Right cardiac atrium (tissue), 5 donors: ENCODE data around the gene TRIM8. TPM values are rescaled to one million over a fixed set of nuclear protein-coding genes. Genes with fewer than 3 reads are reported as not detected.

Experiments used
- ATAC-seq, 2 donors: fragments of 200-7000 bp; cut with Tn5 transposase; one replicate each; pipeline versions ENCODE4 v1.8.0 to v1.9.1; 2020; ENCODE audit warnings: moderate library complexity in 2 of 2, mild to moderate bottlenecking in 1 of 2
- DNase-seq, 3 donors: peaks; one replicate each; pipeline ENCODE4 v3.0.0-alpha.2; 2020
- H3K27ac ChIP-seq: one replicate; pipeline ENCODE4 v1.5.1; 2013; ENCODE audit warnings: mild to moderate bottlenecking, low read length, control low read depth, moderate library complexity
- H3K27me3 ChIP-seq: one replicate; pipeline ENCODE4 v1.6.1; 2013; ENCODE audit not compliant: control insufficient read depth, insufficient read depth
- H3K4me1 ChIP-seq: one replicate; pipeline ENCODE4 v1.6.1; 2013; ENCODE audit warnings: low read length; ENCODE audit not compliant: control insufficient read depth, insufficient read depth
- H3K4me3 ChIP-seq: one replicate; pipeline ENCODE4 v1.5.1; 2013; ENCODE audit warnings: low read length, control low read depth
- H3K9me3 ChIP-seq: one replicate; pipeline ENCODE4 v1.6.1; 2013; ENCODE audit warnings: low read length; ENCODE audit not compliant: control insufficient read depth
- WGBS: extraction: QIAGEN DNeasy Blood & Tissue Kit; methylation state at CpG from one replicate; pipeline ENCODE4 v1.1.7; 2013; 5-methylcytosine and 5-hydroxymethylcytosine counted together
- intact Hi-C, 4 donors: fragments of 100-400 bp; cut with DNase I; formaldehyde crosslinking; loops; one replicate each; pipeline versions ENCODE4 v1.11.0 to v1.14.0; 2022 to 2023
- long read RNA-seq, 4 donors: library from polyadenylated mRNA; unstranded; transcript quantifications; one replicate each; pipeline ENCODE4 v2.0.0, GENCODE V29; 2020 to 2021
- polyA plus RNA-seq: library from polyadenylated mRNA; stranded (reverse); fragments of 200-250 nt; gene quantifications from one replicate; pipeline ENCODE4 v1.2.3, GENCODE V29; 2013
- total RNA-seq, 4 donors: library from RNA; stranded (reverse); fragmentation: NEBNext Ultra II Directional; extraction: Animal tissue kit (Norgen Biotek cat#: 25700); gene quantifications; one replicate each; pipeline ENCODE4 v1.2.1, GENCODE V29; 2021
- donor health status: healthy with polysubstance abuse.
- donor health status: DM: no; HTN: yes; CAD: no.
- donor health status: DM: no; HTN: no; CAD: no.
- donor health status: DM: no; HTN: yes; CAD: no; lungs with severe emphysema.
- donor health status: DM: yes; HTN: yes; CAD: no.

Gene TRIM8, protein sequence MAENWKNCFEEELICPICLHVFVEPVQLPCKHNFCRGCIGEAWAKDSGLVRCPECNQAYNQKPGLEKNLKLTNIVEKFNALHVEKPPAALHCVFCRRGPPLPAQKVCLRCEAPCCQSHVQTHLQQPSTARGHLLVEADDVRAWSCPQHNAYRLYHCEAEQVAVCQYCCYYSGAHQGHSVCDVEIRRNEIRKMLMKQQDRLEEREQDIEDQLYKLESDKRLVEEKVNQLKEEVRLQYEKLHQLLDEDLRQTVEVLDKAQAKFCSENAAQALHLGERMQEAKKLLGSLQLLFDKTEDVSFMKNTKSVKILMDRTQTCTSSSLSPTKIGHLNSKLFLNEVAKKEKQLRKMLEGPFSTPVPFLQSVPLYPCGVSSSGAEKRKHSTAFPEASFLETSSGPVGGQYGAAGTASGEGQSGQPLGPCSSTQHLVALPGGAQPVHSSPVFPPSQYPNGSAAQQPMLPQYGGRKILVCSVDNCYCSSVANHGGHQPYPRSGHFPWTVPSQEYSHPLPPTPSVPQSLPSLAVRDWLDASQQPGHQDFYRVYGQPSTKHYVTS
- total RNA-seq (100 to 1,000 TPM; 104 to 120 (median 109) TPM), polyA plus RNA-seq (71.4 TPM)
- long read RNA-seq, donor 1, full-length matches to known transcripts: 102 of 159 reads
- long read RNA-seq, donor 1, partial matches to known transcripts: 3 of 159 reads
- long read RNA-seq, donor 1, other reads (novel, unspliced or antisense): 54 of 159 reads
- long read RNA-seq, donor 2, full-length matches to known transcripts: 134 of 165 reads
- long read RNA-seq, donor 2, partial matches to known transcripts: 0 of 165 reads
- long read RNA-seq, donor 2, other reads (novel, unspliced or antisense): 31 of 165 reads
- long read RNA-seq, donor 3, full-length matches to known transcripts: 28 of 80 reads
- long read RNA-seq, donor 3, partial matches to known transcripts: 3 of 80 reads
- long read RNA-seq, donor 3, other reads (novel, unspliced or antisense): 49 of 80 reads
- long read RNA-seq, donor 4, full-length matches to known transcripts: 106 of 143 reads
- long read RNA-seq, donor 4, partial matches to known transcripts: 2 of 143 reads
- long read RNA-seq, donor 4, other reads (novel, unspliced or antisense): 35 of 143 reads

DNA sequence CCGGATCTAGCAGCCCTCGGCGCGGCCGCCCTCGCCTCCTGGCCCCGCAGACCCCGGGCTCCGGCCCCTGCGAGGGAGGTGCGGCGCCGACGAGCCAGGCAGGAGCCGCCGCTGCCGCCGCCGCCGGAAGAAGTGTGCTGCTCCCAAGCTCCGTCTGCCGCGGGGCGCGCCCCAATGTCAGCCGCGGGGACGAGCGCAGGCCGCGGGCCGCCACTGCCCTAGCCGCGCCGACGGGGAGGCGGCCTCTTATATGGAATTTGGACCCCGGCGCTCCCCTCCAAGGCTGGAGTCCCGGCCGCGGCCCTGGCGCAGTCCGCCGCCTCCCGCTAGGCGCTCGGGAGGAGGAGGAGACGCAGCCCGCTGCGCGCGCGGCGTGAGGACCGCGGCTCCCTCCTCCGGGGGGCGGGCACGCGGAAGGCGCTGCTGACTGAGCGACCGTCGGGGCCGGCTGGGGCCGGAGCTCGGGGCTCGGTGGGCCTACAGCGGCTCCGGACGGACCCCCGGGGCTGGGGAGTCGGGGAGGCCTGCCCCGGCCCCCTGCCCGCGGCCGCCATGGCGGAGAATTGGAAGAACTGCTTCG lies at the start of gene TRIM8:
TSS of gene TRIM8 (plus strand) at position 414 of the 580 bp plus-strand sequence. CDS start at position 553, 139 bp downstream.
- intact Hi-C loops: no loop called here
- DNase-seq (peak; percentile 56 to 85 (median 84)), ATAC-seq (no peak)
- under 1% methylated on average over 80 of the region's 80 CpGs for WGBS
- peak within 1 kb of the TSS; percentile 98 for H3K27ac ChIP-seq
- no peaks in the 10 kb centered on the region for H3K9me3 ChIP-seq
- H3K4me1 ChIP-seq: peaks cover 19% of the 10 kb centered on the region
- peak within 1 kb of the TSS; percentile 93 for H3K4me3 ChIP-seq
- H3K27me3 ChIP-seq: no peaks in the 10 kb centered on the region

DNA sequence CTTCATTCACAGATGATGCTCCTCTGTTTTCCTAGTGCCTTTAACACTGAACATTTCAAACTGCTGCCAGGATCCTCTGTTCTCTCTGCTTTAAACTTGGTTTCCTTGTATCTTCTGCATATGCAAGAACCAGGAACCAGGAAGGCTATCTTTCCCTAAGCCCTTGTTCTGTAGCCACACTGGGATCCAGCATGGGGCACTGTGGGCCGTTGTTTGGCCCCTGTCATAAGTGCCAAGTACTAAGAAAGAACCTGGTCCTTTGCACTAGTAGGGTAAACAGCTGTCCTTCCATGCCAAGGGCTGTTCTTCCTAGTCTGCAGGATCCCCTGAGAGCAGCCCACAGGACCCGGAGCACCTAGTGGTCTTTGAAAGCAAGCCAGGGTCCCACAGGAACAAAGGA lies 49.0 kb upstream of the TRIM8 start:
- no peak overlapping the region for H3K4me3 ChIP-seq
- ATAC-seq (no peak), DNase-seq (no peak)
- intact Hi-C loops: loop anchor here in 1 of 4 donors (5.0 kb wide), 1 partner anchor 52 kb away; no protein-coding TSS in a partner anchor
- no peaks in the 10 kb centered on the region for H3K9me3 ChIP-seq
- H3K27ac ChIP-seq: no peak overlapping the region
- no peaks in the 10 kb centered on the region for H3K27me3 ChIP-seq
- whole genome bisulfite sequencing: 52% methylated on average over 2 of the region's 2 CpGs
- H3K4me1 ChIP-seq: peaks cover 15% of the 10 kb centered on the region

DNA sequence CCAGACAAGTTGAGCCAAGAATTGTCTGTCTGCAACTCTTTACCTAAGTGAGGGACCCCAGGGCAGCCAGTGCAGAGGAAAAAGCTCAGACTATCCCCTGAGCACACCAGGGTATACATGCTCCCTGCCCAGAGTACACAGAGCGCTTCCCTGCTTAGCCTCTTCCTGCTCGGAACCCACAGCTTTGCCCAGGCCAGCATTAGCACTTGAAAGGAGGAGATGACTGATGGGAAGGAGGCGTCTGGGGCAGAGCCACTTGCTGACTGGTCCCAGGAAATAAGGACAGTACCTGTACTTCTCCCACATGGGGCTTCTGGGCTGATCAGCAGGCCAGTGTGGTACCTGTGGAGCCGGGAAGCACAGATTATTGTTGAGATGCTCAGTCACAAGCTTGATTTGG lies 48.4 kb upstream of the TRIM8 start:
- DNase-seq: no peak
- ATAC-seq: no peak
- intact Hi-C loops: loop anchor here in 1 of 4 donors (5.0 kb wide), 1 partner anchor 51 kb away; no protein-coding TSS in a partner anchor
- Histone ChIP-seq H3K27me3 (no peaks in the 10 kb centered on the region), H3K9me3 (no peaks in the 10 kb centered on the region), H3K4me3 (no peak overlapping the region), H3K27ac (no peak overlapping the region), H3K4me1 (peaks cover 21% of the 10 kb centered on the region)
- WGBS: 84% methylated on average over 4 of the region's 4 CpGs

DNA sequence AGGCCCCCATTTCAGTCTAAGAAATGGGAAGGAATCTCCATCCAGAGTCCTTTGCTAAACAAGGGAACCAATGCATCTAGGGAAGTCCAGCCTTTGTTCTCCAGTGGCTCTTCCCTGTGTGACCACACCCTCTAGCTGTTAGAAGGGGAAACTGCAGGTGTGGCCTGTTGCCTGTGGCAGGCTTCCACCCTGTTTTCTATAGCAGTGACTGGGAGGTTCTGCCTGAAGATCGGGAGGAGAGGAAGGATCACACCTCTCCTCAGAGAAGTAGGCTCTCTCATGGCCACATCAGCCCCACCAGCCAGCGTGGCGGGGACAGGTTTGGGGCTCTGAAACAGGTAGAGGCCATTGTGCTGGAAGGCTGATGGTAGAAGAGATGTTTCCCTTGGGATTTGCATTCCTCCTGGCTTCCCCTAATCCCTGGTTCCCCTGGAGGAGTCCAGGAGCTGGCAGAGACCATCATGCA lies 47.7 kb upstream of the TRIM8 start:
- peak in 1 of 3 donors; percentile 63 for DNase-seq
- intact Hi-C loops: loop anchor here in 1 of 4 donors (5.0 kb wide), 1 partner anchor 51 kb away; no protein-coding TSS in a partner anchor
- Histone ChIP-seq H3K4me1 (peaks cover 28% of the 10 kb centered on the region), H3K27me3 (no peaks in the 10 kb centered on the region), H3K4me3 (no peak overlapping the region), H3K27ac (peak overlapping the region; percentile 34), H3K9me3 (no peaks in the 10 kb centered on the region)
- ATAC-seq: peak; percentile 8 to 52
- WGBS: 63% methylated on average over 3 of the region's 3 CpGs

DNA sequence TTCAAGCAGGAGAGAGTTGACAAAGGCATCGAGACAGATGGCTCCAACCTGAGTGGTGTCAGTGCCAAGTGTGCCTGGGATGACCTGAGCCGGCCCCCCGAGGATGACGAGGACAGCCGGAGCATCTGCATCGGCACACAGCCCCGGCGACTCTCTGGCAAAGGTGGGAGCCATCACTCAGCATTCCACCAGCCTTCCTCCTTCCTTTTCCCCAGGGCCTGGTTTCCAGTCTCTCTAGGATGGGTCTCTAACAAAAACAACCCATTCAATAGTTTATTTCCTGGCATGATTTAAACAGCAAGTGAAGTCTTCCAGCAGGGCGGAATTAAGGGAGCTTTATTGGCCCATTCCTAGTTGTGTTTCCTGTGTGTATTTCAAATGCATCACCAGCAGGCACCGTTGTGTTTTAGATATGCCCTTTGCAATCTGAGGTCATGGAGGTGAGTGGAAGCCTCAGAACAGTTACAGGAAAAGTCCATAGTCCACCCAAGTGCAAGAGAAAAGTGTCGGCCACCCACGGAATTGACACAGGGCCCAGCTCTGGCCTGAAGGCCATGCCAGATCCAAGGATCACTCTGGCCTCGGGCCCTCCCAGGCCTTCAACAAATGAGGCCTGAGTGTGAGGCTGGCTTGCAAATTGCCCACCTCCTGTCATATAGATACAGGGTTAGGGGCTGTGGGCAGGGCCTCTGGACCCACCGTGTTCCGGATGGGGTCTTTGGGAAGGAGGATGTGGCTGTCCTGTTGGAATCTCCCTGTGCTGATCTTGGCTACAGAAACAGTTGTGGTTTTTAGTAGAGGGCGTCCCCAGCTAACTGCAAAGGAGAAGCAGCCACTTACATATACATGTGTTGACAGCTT lies 46.9 kb upstream of the TRIM8 start:
- Histone ChIP-seq H3K27ac (peak overlapping the region; percentile 76), H3K4me3 (no peak overlapping the region), H3K9me3 (no peaks in the 10 kb centered on the region), H3K27me3 (no peaks in the 10 kb centered on the region), H3K4me1 (peaks cover 32% of the 10 kb centered on the region)
- intact Hi-C loops: loop anchor here in 1 of 4 donors (5.0 kb wide), 1 partner anchor 50 kb away; no protein-coding TSS in a partner anchor
- ATAC-seq (peak; percentile 45 to 64), DNase-seq (peak; percentile 69 to 89 (median 85))
- WGBS: 42% methylated on average over 16 of the region's 16 CpGs

DNA sequence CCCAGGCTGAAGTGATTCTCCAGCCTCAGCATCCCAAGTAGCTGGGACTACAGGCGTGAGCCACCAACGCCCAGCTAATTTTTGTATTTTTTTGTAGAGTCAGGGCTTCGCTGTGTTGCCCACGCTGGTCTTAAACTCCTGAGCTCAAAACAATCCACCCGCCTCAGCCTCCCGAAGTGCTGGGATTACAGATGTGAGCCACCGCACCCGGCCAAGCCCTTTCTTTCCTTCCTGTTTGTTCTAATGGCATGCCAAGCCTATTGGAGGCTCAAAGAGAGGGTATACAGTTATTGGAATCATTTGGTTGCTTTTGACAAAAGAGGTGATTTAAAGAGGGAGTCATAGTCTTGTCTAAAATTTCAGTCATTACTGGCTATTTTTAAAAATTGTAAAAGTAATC lies 46.0 kb upstream of the TRIM8 start:
- peak in 1 of 3 donors; percentile 51 for DNase-seq
- Histone ChIP-seq H3K9me3 (no peaks in the 10 kb centered on the region), H3K4me1 (peaks cover 33% of the 10 kb centered on the region), H3K4me3 (no peak overlapping the region), H3K27me3 (no peaks in the 10 kb centered on the region), H3K27ac (peak overlapping the region; percentile 34)
- intact Hi-C loops: loop anchor here in 1 of 4 donors (5.0 kb wide), 1 partner anchor 49 kb away; no protein-coding TSS in a partner anchor
- ATAC-seq: no peak
- 57% methylated on average over 8 of the region's 8 CpGs for WGBS

DNA sequence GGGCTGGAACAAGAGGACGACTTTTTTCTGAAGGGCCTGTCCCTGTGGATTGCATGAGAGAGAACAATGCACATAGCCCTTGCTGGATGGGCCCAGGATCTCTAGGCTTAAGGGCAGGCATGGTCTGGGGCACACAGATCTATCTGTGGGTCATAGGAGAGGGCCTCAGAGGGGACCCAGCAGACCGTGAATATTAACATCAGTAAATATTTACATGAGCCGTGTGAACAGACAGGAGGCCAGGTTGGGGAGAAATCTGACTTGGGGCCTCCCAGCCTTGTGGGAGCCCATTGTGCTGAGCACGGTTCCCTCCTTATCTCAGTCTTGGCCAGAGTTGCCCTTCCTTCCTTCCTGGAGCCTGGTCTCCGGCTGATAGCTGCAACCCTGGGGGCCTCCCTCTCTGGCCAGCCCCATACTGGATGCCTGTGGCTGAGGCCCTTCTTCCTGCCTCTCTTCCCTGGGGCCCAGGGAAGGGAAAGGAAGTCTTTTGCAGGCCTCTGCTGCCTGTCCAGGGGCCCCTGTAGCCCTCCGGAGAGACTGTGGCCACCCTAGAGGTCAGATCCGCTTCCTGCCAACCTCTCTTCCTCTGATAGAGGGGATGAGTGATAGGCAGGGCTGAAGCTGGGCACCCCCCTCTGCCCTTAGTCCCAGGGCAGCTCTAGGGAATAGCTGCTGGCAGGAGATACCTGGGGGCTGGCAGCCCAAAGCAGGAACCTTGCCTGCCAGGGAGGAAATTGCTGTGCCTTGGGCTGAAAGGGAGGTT lies 44.5 kb upstream of the TRIM8 start:
- ATAC-seq: peak; percentile 72 to 77
- no peak overlapping the region for H3K4me3 ChIP-seq
- intact Hi-C loops: loop anchor here in 1 of 4 donors (5.0 kb wide), 1 partner anchor 48 kb away; no protein-coding TSS in a partner anchor
- WGBS: 28% methylated on average over 7 of the region's 7 CpGs
- no peaks in the 10 kb centered on the region for H3K9me3 ChIP-seq
- H3K4me1 ChIP-seq: peaks cover 39% of the 10 kb centered on the region
- peak overlapping the region; percentile 69 for H3K27ac ChIP-seq
- peak; percentile 73 to 88 (median 86) for DNase-seq
- no peaks in the 10 kb centered on the region for H3K27me3 ChIP-seq

DNA sequence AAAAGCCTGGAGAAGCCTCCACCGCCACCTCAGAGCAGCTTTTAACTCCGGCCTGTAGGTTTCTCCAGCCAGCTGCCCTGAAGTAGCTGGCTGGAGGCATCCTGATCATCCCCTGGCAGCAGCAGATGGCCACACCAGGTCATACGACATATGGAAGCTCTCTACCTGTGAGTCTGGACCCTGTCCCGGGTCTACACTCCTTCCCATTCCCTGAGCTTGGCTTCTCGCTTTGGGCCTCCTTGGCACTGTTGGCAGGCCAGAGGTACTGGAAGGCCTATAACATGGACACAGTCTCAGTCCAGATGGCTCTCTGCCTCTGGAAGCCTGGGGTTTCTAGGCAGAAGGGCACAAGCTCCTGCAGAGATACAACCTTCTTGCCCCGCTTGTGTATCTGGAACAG lies 43.5 kb upstream of the TRIM8 start:
- no peak for ATAC-seq
- H3K4me3 ChIP-seq: no peak overlapping the region
- DNase-seq: peak in 1 of 3 donors; percentile 52
- H3K27me3 ChIP-seq: no peaks in the 10 kb centered on the region
- 79% methylated on average over 6 of the region's 6 CpGs for WGBS
- peak overlapping the region; percentile 69 for H3K27ac ChIP-seq
- intact Hi-C loops: no loop called here
- no peaks in the 10 kb centered on the region for H3K9me3 ChIP-seq
- H3K4me1 ChIP-seq: peaks cover 41% of the 10 kb centered on the region

DNA sequence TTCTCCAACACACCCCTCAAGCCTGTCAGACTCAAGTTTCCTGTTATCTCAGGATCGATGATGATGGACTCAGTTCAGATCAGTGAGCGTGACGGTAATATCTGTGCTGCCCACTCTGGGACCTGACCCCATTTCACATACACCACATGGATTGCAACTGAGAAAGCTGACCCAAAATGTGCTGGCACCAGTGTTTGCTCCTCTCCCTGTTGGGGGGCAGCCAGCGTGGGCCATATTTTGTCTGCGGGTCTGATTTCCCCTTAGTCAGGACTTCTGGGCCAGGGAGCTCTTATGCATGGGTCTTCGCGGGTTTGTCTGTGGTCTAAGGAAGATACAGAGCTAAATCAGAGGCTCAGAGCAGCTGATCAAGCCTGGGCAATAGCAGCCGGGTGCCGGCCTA lies 42.6 kb upstream of the TRIM8 start:
- DNase-seq (peak in 2 of 3 donors; percentile 43 to 70), ATAC-seq (no peak)
- 64% methylated on average over 9 of the region's 9 CpGs for WGBS
- intact Hi-C loops: no loop called here
- H3K27ac ChIP-seq: peak overlapping the region; percentile 84
- H3K4me3 ChIP-seq: no peak overlapping the region
- H3K27me3 ChIP-seq: no peaks in the 10 kb centered on the region
- H3K4me1 ChIP-seq: peaks cover 42% of the 10 kb centered on the region
- H3K9me3 ChIP-seq: no peaks in the 10 kb centered on the region
